BJ (cell line): Measurements from ENCODE around the gene CHKA. TPM values are rescaled to one million over a fixed set of nuclear protein-coding genes. Genes with fewer than 3 reads are reported as not detected.
A peak's percentile ranks its signal among the peaks of the same experiment; 100 is the strongest.

Experiments
- CTCF ChIA-PET: fragments of 350-600 bp; formaldehyde crosslinking; extraction: SDS; loops from one replicate; lab custom pipeline; 2021; ENCODE audit warnings: antibody characterized with exemption, inconsistent platforms; lab: Yijun Ruan, JAX
- POLR2A ChIA-PET: fragments of 300-600 bp; sonication (Branson Sonifier 250); formaldehyde crosslinking; extraction: SDS; loops from one replicate; lab custom pipeline; 2021; ENCODE audit warnings: antibody characterized with exemption; lab: Charles Lee
- DNase-seq: peaks from one replicate; pipeline ENCODE4 v3.0.0-alpha.2; 2011; ENCODE audit warnings: low read depth
- H3K27me3 ChIP-seq: 2 replicates; pipeline ENCODE4 v1.6.0; 2011; ENCODE audit warnings: low read length; ENCODE audit not compliant: control insufficient read depth, insufficient read depth
- H3K36me3 ChIP-seq: 2 replicates; pipeline ENCODE4 v1.5.1; 2011; ENCODE audit warnings: low read length; ENCODE audit not compliant: control insufficient read depth, insufficient read depth
- H3K4me3 ChIP-seq: 2 replicates; pipeline ENCODE4 v1.5.1; 2011; ENCODE audit warnings: low read depth, mild to moderate bottlenecking, control low read depth, low read length
- CTCF ChIP-seq: IDR thresholded peaks from 2 replicates; pipeline ENCODE4 v1.5.1; 2011; ENCODE audit warnings: low read depth, mild to moderate bottlenecking, control low read depth, inconsistent platforms, low read length, moderate library complexity; ENCODE audit not compliant: insufficient read depth
- polyA plus RNA-seq: library from polyadenylated mRNA; depleted of rRNA; stranded (reverse); fragments of >200 nt; gene quantifications from 2 replicates; pipeline ENCODE4 v1.2.3, GENCODE V29; 2011

The CHKA gene
- polyA plus RNA-seq, 1 experiment = 5.9 TPM

GRCh38 chr11:68014157-68014946 is 106.8 kb downstream of the CHKA start:
- ChIA-PET CTCF (interaction anchor here (0.8 to 2.6 kb wide), 6 partner anchors 11 to 195 kb away, joined by 3 to 7 read pairs (median 3); partner anchors contain the start of gene NDUFS8), POLR2A (no interaction called here)
- no peak for TF ChIP-seq CTCF
- Histone ChIP-seq H3K27me3 (no peaks in the 10 kb centered on the region), H3K36me3 (no peaks in the 10 kb centered on the region; the same call in 1 of the 2 replicates), H3K4me3 (no peak overlapping the region)
- DNase-seq = no peak

DNA sequence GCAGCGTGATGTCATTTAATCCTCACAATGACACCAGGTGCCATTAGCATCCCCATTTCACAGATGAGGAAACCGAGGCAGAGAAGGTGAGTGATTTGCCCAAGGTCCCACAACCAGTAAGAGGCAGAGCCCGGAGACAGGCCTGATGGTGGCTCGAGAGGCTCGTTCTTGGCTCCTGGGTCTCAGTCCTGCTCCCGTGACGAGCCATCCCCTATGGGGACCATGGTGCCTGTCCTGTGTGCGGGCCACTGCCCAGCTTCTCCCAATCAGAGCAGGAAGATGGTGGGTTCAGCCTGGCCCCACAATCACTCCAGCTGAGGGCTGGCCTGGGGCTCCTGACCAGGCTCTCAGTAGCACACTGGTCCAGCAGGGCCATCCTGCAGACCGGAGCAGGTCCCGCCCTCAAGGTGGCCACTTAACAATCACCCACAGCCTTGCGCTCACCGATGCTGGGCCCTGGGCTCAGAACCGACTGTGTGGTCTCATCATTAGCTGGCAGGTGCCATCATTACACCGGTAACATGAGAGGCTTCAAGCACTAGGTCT is 107.5 kb downstream of the CHKA start:
- H3K4me3 ChIP-seq = no peak overlapping the region
- POLR2A ChIA-PET = interaction anchor here (0.6 kb wide), 1 partner anchor 14 kb away, joined by 3 read pairs; no protein-coding TSS in a partner anchor

GRCh38 chr11:68012843-68013610 is 108.2 kb downstream of the CHKA start:
- Histone ChIP-seq H3K27me3 (no peaks in the 10 kb centered on the region), H3K36me3 (no peaks in the 10 kb centered on the region; the same call in 1 of the 2 replicates), H3K4me3 (no peak overlapping the region)
- no peak for TF ChIP-seq CTCF
- POLR2A ChIA-PET = interaction anchor here (0.6 kb wide), 1 partner anchor 13 kb away, joined by 3 read pairs; no protein-coding TSS in a partner anchor
- DNase-seq = peak; percentile 94
- CTCF ChIA-PET = interaction anchor here (1.0 to 2.6 kb wide), 4 partner anchors 9 to 197 kb away, joined by 3 to 9 read pairs (median 6); no protein-coding TSS in a partner anchor

More for the DNA sequence above, 107.5 kb downstream of the CHKA start:
- no peak for TF ChIP-seq CTCF
- no peak for DNase-seq
- no peaks in the 10 kb centered on the region for H3K27me3 ChIP-seq
- CTCF ChIA-PET = interaction anchor here (0.8 to 2.6 kb wide), 6 partner anchors 8 to 196 kb away, joined by 3 to 9 read pairs (median 4); partner anchors contain the start of gene NDUFS8
- no peaks in the 10 kb centered on the region; the same call in 1 of the 2 replicates for H3K36me3 ChIP-seq

- ChIA-PET POLR2A (no interaction called here), CTCF (interaction anchor here (1.3 to 1.7 kb wide), 2 partner anchors 10 to 57 kb away, joined by 3 to 9 read pairs; no protein-coding TSS in a partner anchor)
- DNase-seq = no peak
Observed at GRCh38 chr11:68012044-68012842, 108.9 kb downstream of the CHKA start.

More at GRCh38 chr11:68012044-68012842, 108.9 kb downstream of the CHKA start:
- Histone ChIP-seq H3K36me3 (no peaks in the 10 kb centered on the region; the same call in 1 of the 2 replicates), H3K4me3 (no peak overlapping the region), H3K27me3 (no peaks in the 10 kb centered on the region)
- TF ChIP-seq CTCF = no peak
